ENCODE measurements around the gene GPR160. TPM values are rescaled to one million over a fixed set of nuclear protein-coding genes. Genes with fewer than 3 reads are reported as not detected.

GPR160 gene
- total and polyA plus RNA-seq, 2 of the 13 experiments (the other 11 are each of a cell fraction or from before 2014, with no cell fraction given) = 12.1 to 23.2 TPM

DNA sequence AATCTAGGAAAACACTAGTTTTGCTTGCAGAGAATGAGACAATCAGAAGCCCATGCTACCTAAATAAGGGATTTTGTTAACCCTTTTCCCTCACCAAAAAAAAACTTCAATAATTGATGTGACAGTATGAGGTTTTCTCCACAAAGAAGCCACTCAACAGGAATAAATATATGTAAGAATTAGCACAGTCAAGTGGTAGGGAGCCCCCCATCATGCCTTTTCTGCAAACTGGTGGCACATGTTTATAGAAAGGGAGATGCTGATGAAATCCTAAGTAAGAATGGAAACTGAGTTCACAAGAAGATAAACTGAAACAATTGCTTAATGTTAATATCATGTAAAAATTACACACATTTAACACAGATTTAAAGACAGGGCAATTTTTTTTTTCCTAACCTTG lies 92.7 kb downstream of the GPR160 start:
- Histone ChIP-seq H3K9me3 (ENCODE audit: low read length) (no peaks in the 10 kb centered on the region), H3K9ac (ENCODE audit: insufficient read depth, low read depth, low read length) (no peak overlapping the region), H3K79me2 (ENCODE audit: insufficient read depth, low read length) (no peaks in the 10 kb centered on the region), H3K4me3 (replicated peaks in 1 of 3; ENCODE audit: insufficient read depth in 1 of 3, low read depth in 2 of 3, low read length in 3 of 3) (no peak overlapping the region), H3K36me3 (replicated peaks in 1 of 2; ENCODE audit: control insufficient read depth in 1 of 2, insufficient read depth in 2 of 2, low read length in 2 of 2) (peaks cover 9 to 51% of the 10 kb centered on the region in 2 experiments), H3K4me2 (ENCODE audit: low read depth, low read length) (no peak overlapping the region), H2AFZ (ENCODE audit: low read length) (no peak overlapping the region), H3K27ac (ENCODE audit: extremely low read length, insufficient read depth, low read length) (no peak overlapping the region), H4K20me1 (ENCODE audit: insufficient read depth, low read length) (no peaks in the 10 kb centered on the region), H3K4me1 (ENCODE audit: insufficient read depth, low read length) (no peaks in the 10 kb centered on the region), H3K27me3 (ENCODE audit: control insufficient read depth in 1 of 2, insufficient read depth in 2 of 2, low read length in 2 of 2) (no peaks in the 10 kb centered on the region)
- ATAC-seq (no peak), DNase-seq (ENCODE audit: low spot score) (no peak), FAIRE-seq (no peak)
- no TSS peak for BruUV-seq (replicated peaks)
- in situ Hi-C loops (cut with HindIII; ENCODE audit: extremely low pct_ligation_motif_present, low pct_unique_long_range_greater_than_20kb) (no loop called here), intact Hi-C loops (cut with micrococcal nuclease; ENCODE audit: unreplicated experiment) (no loop called here)
- POLR2A ChIA-PET = no interaction called here
- CTCF ChIA-PET (ENCODE audit: low intra/inter-chr PET ratio, low total read pairs) = no interaction called here
- no peak for TF ChIP-seq FUBP1 (CRISPR knock-in tag; IDR thresholded peaks at IDR 0.05; ENCODE audit: borderline replicate concordance)
- TF ChIP-seq TERF1 (CRISPR knock-in tag; IDR thresholded peaks at IDR 0.05) = no peak
- no peak for TF ChIP-seq RARA (CRISPR knock-in tag; IDR thresholded peaks at IDR 0.05)
- no peak for TF ChIP-seq ZKSCAN1 (IDR thresholded peaks at IDR 0.05; ENCODE audit: low read length)
- no peak for TF ChIP-seq ZNF501 (CRISPR knock-in tag; IDR thresholded peaks at IDR 0.05)
- TF ChIP-seq, protein P1, sequence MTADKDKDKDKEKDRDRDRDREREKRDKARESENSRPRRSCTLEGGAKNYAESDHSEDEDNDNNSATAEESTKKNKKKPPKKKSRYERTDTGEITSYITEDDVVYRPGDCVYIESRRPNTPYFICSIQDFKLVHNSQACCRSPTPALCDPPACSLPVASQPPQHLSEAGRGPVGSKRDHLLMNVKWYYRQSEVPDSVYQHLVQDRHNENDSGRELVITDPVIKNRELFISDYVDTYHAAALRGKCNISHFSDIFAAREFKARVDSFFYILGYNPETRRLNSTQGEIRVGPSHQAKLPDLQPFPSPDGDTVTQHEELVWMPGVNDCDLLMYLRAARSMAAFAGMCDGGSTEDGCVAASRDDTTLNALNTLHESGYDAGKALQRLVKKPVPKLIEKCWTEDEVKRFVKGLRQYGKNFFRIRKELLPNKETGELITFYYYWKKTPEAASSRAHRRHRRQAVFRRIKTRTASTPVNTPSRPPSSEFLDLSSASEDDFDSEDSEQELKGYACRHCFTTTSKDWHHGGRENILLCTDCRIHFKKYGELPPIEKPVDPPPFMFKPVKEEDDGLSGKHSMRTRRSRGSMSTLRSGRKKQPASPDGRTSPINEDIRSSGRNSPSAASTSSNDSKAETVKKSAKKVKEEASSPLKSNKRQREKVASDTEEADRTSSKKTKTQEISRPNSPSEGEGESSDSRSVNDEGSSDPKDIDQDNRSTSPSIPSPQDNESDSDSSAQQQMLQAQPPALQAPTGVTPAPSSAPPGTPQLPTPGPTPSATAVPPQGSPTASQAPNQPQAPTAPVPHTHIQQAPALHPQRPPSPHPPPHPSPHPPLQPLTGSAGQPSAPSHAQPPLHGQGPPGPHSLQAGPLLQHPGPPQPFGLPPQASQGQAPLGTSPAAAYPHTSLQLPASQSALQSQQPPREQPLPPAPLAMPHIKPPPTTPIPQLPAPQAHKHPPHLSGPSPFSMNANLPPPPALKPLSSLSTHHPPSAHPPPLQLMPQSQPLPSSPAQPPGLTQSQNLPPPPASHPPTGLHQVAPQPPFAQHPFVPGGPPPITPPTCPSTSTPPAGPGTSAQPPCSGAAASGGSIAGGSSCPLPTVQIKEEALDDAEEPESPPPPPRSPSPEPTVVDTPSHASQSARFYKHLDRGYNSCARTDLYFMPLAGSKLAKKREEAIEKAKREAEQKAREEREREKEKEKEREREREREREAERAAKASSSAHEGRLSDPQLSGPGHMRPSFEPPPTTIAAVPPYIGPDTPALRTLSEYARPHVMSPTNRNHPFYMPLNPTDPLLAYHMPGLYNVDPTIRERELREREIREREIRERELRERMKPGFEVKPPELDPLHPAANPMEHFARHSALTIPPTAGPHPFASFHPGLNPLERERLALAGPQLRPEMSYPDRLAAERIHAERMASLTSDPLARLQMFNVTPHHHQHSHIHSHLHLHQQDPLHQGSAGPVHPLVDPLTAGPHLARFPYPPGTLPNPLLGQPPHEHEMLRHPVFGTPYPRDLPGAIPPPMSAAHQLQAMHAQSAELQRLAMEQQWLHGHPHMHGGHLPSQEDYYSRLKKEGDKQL (CRISPR knock-in tag; IDR thresholded peaks at IDR 0.05; ENCODE audit: low read depth) = no peak
- no peak for TF ChIP-seq HNF1A (IDR thresholded peaks at IDR 0.05; ENCODE audit: low read depth)
- no peak for TF ChIP-seq HNF1A (CRISPR knock-in tag; IDR thresholded peaks at IDR 0.05; ENCODE audit: borderline replicate concordance)
